Medulla oblongata (tissue), 1 donor: ENCODE measurements around the gene TRMT10B.
"Not testable (repeated sequence)": the region's sequence is repeated elsewhere in the genome, so short reads cannot be mapped to it uniquely, and the experiment has no call there.

Experiments
- DNase-seq: peaks from one replicate; pipeline ENCODE4 v3.0.0-alpha.2; 2015; ENCODE audit errors: extremely low spot score

The TRMT10B gene

DNA sequence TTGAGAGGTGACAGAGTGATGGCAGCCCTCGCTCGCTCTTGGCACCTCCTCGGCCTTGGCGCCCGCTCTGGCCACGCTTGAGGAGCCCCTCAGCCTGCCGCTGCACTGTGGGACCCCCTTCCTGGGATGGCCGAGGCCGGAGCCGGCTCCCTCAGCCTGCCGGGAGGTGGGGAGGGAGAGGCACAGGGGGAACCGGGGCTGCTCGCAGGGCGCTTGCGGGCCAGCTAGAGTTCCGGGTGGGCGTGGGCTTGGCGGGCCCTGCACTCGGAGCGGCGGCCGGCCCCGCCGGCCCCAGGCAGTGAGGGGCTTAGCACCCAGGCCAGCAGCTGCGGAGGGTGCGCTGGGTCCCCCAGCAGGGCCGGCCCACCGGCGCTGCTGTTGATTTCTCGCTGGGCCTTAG is 1.9 kb upstream of the TRMT10B start:
- not testable (repeated sequence) for DNase-seq

DNA sequence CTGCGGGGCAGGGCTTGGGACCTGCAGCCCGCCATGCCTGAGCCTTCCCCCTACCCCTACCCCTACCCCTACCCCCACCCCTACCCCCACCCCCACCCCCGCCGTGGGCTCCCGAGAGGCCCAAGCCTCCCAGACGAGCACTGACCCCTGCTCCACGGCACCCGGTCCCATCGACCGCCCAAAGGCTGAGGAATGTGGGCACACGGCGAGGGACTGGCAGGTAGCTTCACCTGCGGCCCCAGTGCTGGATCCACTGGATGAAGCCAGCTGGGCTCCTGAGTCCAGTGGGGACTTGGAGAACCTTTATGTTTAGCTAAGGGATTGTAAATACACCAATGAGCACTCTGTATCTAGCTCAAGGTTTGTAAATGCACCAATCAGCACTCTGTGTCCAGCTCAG is 1.5 kb upstream of the TRMT10B start:
- not testable (repeated sequence) for DNase-seq

- no peak for DNase-seq
Measured at GRCh38 chr9:37752642-37753488, 740 bp upstream of the TRMT10B start.

DNA sequence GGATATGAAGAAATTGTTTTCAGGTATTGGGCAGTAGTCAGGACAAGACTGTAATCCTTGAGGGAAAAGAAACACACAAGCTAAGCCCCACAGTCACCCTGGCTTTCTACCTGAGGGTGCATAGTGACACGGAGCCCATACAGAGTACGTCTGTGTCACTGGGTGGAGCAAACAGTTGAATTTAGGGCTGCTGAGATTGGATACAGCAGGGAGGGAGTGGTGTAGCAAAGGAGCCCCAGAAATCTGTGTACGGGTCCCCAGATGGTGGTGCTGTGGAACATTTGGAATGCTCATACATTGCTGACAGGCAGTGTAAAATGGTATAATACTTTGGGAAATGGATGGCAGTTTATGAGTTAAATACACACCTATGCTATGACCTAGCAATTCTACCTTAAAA is 5.1 kb downstream of the TRMT10B start:
- DNase-seq, result no peak

- no peak for DNase-seq
Measured at GRCh38 chr9:37760416-37761161, 7.0 kb downstream of the TRMT10B start.

GRCh38 chr9:37761511-37761910 is 7.9 kb downstream of the TRMT10B start:
- no peak for DNase-seq

GRCh38 chr9:37765263-37765662 is 11.7 kb downstream of the TRMT10B start:
- not testable (repeated sequence) for DNase-seq

DNA sequence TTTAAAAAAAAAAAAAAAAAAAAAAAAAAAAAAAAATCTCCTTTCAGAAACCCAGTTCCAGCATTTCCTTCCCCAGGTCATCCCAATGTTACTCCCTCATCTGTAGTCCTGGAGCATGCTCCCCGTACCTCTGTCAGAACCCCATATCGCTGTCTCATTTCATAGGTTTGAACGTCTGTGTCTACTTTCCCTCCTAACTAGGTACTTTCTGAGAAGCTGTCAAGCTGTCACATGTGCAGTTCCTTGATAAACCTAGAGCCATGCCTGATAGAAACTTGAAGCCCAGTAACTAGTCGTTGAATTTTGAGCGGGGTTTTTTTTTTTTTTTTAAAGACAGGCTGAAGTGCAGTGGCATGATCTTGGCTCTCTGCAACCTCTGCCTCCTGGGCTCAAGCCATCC is 15.7 kb downstream of the TRMT10B start:
- no peak for DNase-seq

- DNase-seq, result no peak
Measured at GRCh38 chr9:37769995-37770394, 16.4 kb downstream of the TRMT10B start.

- DNase-seq, result no peak
Measured at GRCh38 chr9:37775216-37775919, 21.8 kb downstream of the TRMT10B start.

DNA sequence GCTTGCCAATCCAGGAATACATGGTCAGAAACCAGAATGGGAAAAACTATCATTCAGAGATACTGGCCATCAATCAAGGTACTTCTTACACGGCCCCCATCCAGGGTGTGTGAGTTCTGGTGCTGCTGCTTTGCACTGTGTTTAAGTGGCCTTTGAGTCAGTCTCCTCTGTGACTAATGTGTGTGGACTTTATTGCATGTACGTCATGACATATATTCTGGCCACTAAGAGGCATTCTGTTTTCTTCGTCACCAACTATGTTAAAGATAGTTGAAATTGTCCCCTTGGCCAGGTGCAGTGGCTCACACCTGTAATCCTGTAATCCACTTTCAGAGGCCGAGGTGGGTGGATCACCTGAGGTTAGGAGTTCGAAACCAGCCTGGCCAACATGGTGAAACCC is 22.7 kb downstream of the TRMT10B start:
- no peak for DNase-seq

GRCh38 chr9:37778534-37778933 is 24.9 kb downstream of the TRMT10B start:
- DNase-seq, result no peak

GRCh38 chr9:37784291-37784615 is 30.6 kb downstream of the TRMT10B start:
- DNase-seq, result no peak

GRCh38 chr9:37784616-37785483 is 31.2 kb downstream of the TRMT10B start, which contains the start of gene EXOSC3:
TSS of gene EXOSC3 (minus strand) at chr9:37785064. CDS start at chr9:37785044, 20 bp downstream.
- DNase-seq, result peak; percentile 94

- no peak for DNase-seq
Measured at GRCh38 chr9:37787059-37787458, 33.5 kb downstream of the TRMT10B start.

- no peak for DNase-seq
Measured at GRCh38 chr9:37788332-37788731, 34.7 kb downstream of the TRMT10B start.

- DNase-seq, result no peak
Measured at GRCh38 chr9:37790096-37790495, 36.5 kb downstream of the TRMT10B start.

- no peak for DNase-seq
Measured at GRCh38 chr9:37792122-37792521, 38.5 kb downstream of the TRMT10B start.

- DNase-seq, result no peak
Measured at GRCh38 chr9:37796232-37796631, 42.6 kb downstream of the TRMT10B start.

- DNase-seq, result no peak
Measured at GRCh38 chr9:37798677-37799076, 45.1 kb downstream of the TRMT10B start.

- peak; percentile 75 for DNase-seq
Measured at GRCh38 chr9:37800631-37801286, 47.2 kb downstream of the TRMT10B start, which contains the start of gene DCAF10. TSS of gene DCAF10 (plus strand) at chr9:37800797. CDS start at chr9:37800867, 70 bp downstream.
